NCI-H2081 (cell line): ENCODE data around the gene SPATA31D4.

Experiments used
- DNase-seq, 2 experiments: peaks; one replicate each; lab custom pipeline; 2025; lab: John Stamatoyannopoulos, UW

SPATA31D4 gene

DNA sequence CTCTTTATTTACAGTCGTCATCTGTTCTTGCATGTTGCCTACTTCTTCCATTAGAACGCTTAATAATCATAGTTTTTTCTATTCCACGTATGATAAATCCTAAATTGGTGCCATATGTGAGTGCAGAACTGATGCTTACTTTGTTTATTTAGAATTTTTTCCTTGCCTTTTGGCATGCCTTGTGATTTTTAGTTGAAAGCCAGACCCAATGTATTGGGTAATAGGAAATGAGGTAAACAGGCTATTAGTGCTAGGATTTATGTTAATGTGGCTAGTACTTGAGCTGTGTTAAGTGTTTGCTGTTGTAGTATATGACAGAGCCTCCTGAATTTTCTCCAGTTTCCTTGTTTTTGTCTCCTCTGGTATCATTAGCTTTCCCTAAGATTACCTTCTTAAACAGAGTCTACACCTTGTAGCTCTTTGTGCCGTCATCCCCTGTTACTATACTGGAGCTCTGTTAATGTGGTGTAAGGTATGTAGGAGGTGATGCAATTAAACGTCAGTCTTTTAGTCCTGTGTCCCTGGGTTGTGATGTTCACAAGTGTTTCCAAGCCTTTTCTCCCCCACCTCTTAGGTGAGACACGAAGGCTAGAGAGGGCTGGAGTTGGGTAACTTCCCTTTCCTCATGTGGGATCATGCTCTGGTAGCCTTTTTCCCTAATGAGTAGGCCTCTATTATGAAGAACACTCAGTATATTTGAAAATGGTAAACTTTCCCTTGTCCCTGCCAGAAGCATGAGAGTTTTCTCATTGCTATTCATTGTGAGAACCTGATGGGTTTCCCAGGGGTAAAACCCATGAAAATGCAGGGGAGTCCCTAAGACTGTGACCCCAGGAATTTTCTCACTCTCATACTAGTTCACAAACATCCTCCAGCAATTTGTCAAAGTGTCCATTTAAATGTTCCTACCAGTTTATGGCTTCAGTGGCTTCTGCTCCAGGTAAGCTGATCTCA is 36.3 kb downstream of the SPATA31D4 start:
- DNase-seq, result no peak

DNA sequence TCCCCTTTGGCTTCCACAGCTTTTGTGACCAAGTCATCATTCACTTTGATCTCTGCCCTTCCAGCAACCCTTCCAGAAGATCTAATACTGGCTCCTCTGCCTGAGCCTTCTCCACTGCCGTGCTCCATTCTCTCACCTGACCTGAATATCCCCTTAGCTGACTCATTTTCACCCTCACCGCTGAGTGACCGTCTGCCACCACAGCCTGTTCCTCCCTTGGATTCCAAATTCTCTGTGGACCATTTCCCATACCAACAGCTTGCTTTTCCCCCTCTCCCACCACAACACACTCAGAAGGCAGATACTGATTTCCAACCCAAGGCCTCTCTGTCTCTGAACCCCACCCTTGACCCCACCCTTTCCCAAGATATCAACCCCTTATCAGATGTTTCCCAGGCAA is 39.8 kb downstream of the SPATA31D4 start:
- no peak for DNase-seq

DNA sequence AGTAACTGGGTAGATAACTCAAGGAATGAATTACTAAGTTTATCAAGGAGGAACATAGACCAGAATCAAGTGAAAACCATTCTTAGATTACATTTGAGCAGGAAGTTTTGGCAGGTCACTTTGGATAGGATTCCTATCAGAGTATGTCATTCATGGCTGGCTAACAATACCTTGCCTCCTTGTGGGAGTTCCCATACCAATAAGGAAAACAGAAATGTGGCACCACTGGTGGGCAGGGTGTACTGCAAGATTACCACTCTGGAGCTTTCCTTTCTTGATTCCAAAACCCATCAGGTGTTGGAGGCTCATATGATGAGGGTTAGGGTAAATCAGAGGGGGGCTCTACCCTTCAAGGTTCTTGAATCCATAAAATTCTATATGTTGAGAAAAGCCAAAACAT is 41.7 kb downstream of the SPATA31D4 start:
- DNase-seq, result no peak

DNA sequence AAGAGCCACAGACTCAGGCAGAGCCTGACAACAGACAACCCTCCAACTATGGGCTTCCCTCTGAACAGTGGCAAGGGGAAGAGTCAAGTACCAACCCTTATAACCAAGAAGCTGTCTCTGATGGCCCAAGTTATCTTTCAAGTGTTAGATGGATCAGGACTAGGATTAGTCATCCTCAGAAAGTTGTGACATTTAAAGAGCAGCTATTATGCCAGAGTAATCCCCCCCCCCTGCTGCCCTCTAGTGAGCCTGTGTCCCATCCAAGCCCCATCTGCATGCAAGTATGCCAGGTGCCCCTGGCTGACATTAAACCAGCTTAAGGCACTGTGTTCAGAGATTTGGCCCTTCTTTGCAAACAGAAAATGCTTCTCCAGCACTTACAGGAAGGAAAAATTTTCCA is 43.5 kb downstream of the SPATA31D4 start:
- no peak for DNase-seq

DNA sequence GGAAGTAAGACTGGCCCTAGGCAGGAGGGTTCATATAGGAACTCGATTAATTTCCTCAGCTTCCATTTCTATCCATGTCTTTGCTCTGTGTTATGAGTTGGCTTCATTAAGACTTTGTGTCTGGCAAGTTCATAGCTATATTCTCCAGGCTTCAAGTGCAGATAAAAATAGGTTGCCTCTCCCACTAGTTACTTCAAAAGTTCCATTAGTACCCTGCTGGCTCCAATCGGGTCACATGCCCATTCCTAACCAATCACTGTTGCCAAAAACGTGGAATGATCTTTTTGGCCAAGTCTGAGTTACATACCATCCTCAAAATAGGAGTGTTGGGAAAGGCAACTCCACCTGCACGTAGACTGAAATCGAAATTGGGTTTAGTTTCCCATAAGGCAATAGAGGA is 46.5 kb downstream of the SPATA31D4 start:
- no peak for DNase-seq

DNA sequence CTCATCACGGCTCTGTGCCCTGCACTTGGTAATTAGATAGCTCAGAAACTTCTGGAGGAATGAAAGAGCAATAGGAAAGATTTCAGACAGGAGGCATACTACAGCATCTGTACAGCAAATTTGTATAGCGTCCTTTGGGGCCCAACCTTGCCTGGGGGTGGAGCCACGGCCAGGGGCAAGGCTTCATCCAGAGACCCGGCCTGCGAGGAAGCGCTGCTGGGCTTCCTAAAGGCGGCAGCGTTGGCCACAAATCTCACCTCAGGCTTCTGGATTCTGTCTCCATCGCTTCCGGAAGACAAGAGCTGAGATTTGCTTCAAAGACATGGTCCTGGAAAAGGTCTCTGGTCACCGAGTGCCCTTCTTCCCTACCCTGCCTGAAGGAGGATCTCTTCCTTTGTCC is 48.1 kb downstream of the SPATA31D4 start:
- no peak for DNase-seq

DNA sequence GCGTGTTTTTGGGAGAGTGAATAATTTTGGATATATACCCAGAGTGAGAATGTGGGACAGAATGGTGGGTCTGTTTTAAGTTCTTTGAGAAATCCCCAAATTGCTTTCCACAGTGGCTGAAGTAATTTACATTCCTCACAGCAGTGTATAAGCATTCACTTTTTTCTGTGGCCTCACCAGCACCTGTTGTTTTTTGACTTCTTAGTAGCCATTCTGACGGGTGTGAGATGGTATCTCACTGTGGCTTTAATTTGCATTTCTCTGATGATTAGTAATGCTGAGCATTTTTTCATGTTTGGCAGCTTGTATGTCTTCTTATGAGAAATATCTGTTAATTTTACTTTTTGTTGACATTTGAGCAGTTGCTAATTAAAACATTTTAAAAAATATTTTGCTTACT is 51.0 kb downstream of the SPATA31D4 start:
- no peak for DNase-seq

DNA sequence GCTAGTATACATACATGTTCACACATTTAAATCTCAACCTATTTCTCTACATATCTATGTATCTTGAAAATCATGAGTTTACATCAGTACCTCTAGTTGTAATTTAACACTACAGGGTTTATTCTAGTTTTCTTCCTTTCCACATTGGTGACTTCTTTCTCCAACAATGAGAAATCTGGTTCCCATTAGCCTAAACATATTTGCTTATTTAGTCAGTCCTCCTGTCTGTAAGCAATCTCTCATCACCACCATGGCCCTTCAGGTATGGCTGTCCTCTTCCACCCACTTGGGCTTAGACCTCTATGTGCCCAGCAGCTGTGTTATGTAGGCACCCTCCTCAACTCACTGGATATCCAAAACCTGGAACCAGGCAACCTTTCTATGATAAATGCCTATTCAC is 52.3 kb downstream of the SPATA31D4 start:
- no peak for DNase-seq

DNA sequence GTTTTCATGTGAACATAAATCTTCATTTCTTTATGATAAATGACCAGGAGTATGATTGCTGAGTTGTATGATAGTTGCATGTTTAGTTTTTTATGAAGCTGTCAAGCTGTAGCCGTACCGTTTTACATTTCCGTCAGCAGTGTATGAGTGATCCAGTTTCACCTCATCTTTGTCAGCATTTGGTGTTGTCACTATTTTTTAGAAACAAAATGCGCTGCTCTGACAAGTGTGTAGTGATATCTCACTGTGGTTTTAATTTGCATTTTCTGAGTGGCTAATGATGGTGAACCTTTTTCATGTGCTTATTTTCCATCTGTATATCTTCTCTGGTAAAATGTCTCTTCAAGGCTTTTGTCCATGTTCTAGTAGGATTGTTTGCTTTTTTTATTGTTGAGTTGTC is 53.7 kb downstream of the SPATA31D4 start:
- no peak for DNase-seq
